DOHH2 (cell line): Measurements from ENCODE around the gene KIFC1.

Experiments
- H3F3A ChIP-seq: fragments of 200-600 bp; sonication (generic), shearing (Covaris generic); 2 replicates; pipeline ENCODE4 v1.6.0; 2016; ENCODE audit warnings: antibody characterized with exemption, mild to moderate bottlenecking; ENCODE audit not compliant: control insufficient read depth, insufficient read depth
- H3K27ac ChIP-seq: fragments of 200-600 bp; sonication (generic); 2 replicates; pipeline ENCODE4 v1.5.1; 2014; ENCODE audit warnings: low read depth, mild to moderate bottlenecking, low read length, moderate library complexity
- H3K27me3 ChIP-seq: fragments of 200-600 bp; sonication (generic); 2 replicates; pipeline ENCODE4 v1.6.1; 2014; ENCODE audit warnings: mild to moderate bottlenecking, low read length, mixed read lengths; ENCODE audit not compliant: control insufficient read depth
- H3K36me3 ChIP-seq: fragments of 200-600 bp; sonication (generic); 2 replicates; pipeline ENCODE4 v1.6.1; 2014; ENCODE audit warnings: mild to moderate bottlenecking, low read length, moderate library complexity, mixed read lengths; ENCODE audit not compliant: control insufficient read depth
- H3K4me1 ChIP-seq: fragments of 200-600 bp; sonication (generic); 2 replicates; pipeline ENCODE4 v1.6.1; 2014; ENCODE audit warnings: mild to moderate bottlenecking, low read length, mixed read lengths; ENCODE audit not compliant: control insufficient read depth
- H3K4me2 ChIP-seq: fragments of 200-600 bp; sonication (generic); 2 replicates; pipeline ENCODE4 v1.6.0; 2014; ENCODE audit warnings: mild to moderate bottlenecking, low read length, moderate library complexity
- H3K4me3 ChIP-seq: fragments of 200-600 bp; sonication (generic); 2 replicates; pipeline ENCODE4 v1.5.1; 2014; ENCODE audit warnings: mild to moderate bottlenecking, low read length, mixed read lengths
- H3K79me2 ChIP-seq: fragments of 200-600 bp; sonication (generic); 2 replicates; pipeline ENCODE4 v1.6.1; 2014; ENCODE audit warnings: mild to moderate bottlenecking, low read length, mixed read lengths; ENCODE audit not compliant: control insufficient read depth
- H3K9me2 ChIP-seq: fragments of 200-600 bp; sonication (generic); replicated peaks from 2 replicates; pipeline ENCODE4 v1.6.1; 2014; ENCODE audit warnings: mild to moderate bottlenecking, low read length, mixed read lengths; ENCODE audit not compliant: control insufficient read depth
- H3K9me3 ChIP-seq: fragments of 200-600 bp; sonication (generic); 2 replicates; pipeline ENCODE4 v1.6.1; 2014; ENCODE audit warnings: antibody characterized with exemption, low read length, mixed read lengths; ENCODE audit not compliant: control insufficient read depth, insufficient read depth
- H4K20me1 ChIP-seq: fragments of 200-600 bp; sonication (generic); 2 replicates; pipeline ENCODE4 v1.6.0; 2014; ENCODE audit warnings: low read depth, mild to moderate bottlenecking, antibody characterized with exemption, low read length, moderate library complexity; ENCODE audit not compliant: control insufficient read depth, insufficient read depth
- EZH2phosphoT487 ChIP-seq: fragments of 200-600 bp; sonication (generic); IDR thresholded peaks from 2 replicates; pipeline ENCODE4 v1.6.1; 2017; ENCODE audit warnings: borderline replicate concordance, mild to moderate bottlenecking, antibody characterized with exemption, low read length, moderate library complexity, mixed read lengths
- TF ChIP-seq, protein P1 (sequence below): fragments of 200-600 bp; sonication (generic); IDR thresholded peaks from one replicate; pipeline ENCODE4 v1.5.1; 2014; ENCODE audit warnings: antibody characterized with exemption, mild to moderate bottlenecking, low read depth, low read length; ENCODE audit not compliant: poor library complexity, severe bottlenecking

Gene KIFC1

DNA sequence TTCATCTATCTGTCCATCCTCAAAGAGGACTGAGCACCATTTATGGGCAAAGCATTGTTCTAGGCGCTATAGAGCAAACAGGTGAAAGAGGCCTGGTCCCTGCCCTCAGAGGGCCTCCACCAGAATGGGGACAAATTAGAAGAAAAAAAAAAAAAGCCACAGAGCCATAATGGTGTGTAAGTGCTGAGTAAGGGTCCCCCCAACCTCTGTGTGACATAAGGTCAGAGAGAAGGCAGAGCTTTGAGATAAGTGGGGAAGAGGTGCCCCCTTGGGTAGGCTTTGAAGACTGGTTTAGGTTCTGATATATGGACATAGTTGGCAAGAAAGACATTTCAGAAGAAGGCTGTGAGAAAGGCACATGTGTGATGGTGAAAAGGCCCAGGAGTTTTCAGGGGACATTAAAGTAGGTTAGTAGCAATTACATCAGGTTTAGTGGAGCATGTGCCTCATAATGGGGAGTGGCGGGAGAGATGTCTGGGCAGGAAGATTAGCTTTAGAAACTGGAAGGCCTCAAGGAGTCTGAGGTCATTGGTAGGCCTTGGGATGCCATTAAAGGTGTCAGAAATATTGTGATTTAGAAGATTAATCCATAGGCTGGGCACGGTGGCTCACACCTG lies 47.5 kb downstream of the KIFC1 start:
- no peak for TF ChIP-seq EZH2phosphoT487
- TF ChIP-seq, protein P1, sequence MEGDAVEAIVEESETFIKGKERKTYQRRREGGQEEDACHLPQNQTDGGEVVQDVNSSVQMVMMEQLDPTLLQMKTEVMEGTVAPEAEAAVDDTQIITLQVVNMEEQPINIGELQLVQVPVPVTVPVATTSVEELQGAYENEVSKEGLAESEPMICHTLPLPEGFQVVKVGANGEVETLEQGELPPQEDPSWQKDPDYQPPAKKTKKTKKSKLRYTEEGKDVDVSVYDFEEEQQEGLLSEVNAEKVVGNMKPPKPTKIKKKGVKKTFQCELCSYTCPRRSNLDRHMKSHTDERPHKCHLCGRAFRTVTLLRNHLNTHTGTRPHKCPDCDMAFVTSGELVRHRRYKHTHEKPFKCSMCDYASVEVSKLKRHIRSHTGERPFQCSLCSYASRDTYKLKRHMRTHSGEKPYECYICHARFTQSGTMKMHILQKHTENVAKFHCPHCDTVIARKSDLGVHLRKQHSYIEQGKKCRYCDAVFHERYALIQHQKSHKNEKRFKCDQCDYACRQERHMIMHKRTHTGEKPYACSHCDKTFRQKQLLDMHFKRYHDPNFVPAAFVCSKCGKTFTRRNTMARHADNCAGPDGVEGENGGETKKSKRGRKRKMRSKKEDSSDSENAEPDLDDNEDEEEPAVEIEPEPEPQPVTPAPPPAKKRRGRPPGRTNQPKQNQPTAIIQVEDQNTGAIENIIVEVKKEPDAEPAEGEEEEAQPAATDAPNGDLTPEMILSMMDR, result no peak
- Histone ChIP-seq H3K36me3 (peaks cover 65% of the 10 kb centered on the region), H3F3A (no peaks in the 10 kb centered on the region)

DNA sequence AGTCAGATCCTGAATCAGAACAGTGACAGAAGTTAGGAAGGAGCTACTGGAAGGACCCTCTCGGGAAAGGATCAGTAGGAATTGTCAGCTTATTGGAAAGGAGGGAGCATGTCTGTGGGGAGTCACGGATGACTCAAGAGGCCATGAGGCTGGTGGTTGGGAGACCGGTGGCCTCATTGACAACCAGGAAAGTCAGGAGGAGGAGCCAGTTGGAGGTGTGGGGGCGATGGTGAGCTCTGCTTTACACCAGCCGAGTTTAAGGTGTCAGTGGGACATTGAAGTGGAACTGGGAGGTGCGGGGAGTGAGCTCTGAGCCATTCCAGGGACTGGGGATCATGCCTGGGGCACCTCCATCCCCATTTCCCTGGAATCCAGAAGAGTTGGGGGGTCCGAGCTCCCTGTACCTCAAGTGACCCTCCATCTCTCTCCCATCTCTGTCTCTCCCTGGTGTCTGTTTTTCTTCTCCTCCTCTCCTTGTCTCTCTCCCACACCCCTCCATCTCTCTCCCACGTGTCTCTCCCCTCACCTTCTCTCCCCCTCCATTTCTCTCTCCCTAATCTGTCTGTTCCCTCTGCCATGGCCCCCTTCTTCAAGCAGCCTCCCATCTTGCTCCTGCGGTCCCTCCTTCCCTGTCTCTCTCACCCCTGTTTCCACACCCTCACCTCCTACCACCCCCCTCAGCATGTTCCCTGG lies 48.5 kb downstream of the KIFC1 start:
- Histone ChIP-seq H3K4me1 (no peaks in the 10 kb centered on the region), H3K9me3 (no peaks in the 10 kb centered on the region), H3F3A (0 out of 2 replicates have a peak, but pooled peaks cover 3% of the 10 kb centered on the region), H4K20me1 (no peaks in the 10 kb centered on the region), H3K4me3 (no peak overlapping the region), H3K36me3 (peaks cover 71% of the 10 kb centered on the region), H3K79me2 (no peaks in the 10 kb centered on the region), H3K27me3 (no peaks in the 10 kb centered on the region), H3K9me2 (no peaks in the 10 kb centered on the region), H3K4me2 (no peak overlapping the region), H3K27ac (no peak overlapping the region)
- no peak for TF ChIP-seq EZH2phosphoT487
- TF ChIP-seq, protein P1, result no peak

More for the DNA sequence above, 47.5 kb downstream of the KIFC1 start:
- H3K79me2 ChIP-seq, result no peaks in the 10 kb centered on the region
- no peak overlapping the region for H3K27ac ChIP-seq
- no peak overlapping the region for H3K4me3 ChIP-seq
- no peaks in the 10 kb centered on the region for H3K9me2 ChIP-seq
- H3K4me1 ChIP-seq, result no peaks in the 10 kb centered on the region
- no peaks in the 10 kb centered on the region for H4K20me1 ChIP-seq
- no peaks in the 10 kb centered on the region for H3K27me3 ChIP-seq
- H3K4me2 ChIP-seq, result no peak overlapping the region
- no peaks in the 10 kb centered on the region for H3K9me3 ChIP-seq

DNA sequence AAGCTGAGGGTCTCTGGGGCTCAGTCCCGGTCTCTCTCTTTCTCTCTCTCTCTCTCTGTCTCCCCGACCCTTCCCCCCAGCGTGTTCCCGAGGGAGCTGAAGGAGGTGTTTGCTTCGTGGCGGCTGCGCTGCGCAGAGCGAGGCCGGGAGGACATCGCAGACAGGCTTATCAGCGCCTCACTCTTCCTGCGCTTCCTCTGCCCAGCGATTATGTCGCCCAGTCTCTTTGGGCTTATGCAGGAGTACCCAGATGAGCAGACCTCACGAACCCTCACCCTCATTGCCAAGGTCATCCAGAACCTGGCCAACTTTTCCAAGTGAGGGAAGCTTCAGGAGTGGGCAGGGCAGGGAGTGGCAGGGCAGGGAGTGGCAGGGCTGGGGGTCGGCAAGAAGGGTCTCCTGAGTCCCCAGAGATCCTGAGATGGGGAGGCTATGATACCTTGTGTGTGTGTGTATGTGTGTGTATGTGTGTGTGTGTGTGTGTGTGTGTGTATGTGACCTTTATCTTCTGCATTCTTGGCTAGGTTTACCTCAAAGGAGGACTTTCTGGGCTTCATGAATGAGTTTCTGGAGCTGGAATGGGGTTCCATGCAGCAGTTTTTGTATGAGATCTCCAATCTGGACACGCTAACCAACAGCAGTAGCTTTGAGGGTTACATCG lies 49.2 kb downstream of the KIFC1 start:
- Histone ChIP-seq H3K79me2 (no peaks in the 10 kb centered on the region), H3K4me1 (no peaks in the 10 kb centered on the region), H3K9me2 (no peaks in the 10 kb centered on the region), H3F3A (0 out of 2 replicates have a peak, but pooled peaks cover 3% of the 10 kb centered on the region), H3K27me3 (no peaks in the 10 kb centered on the region), H3K4me3 (no peak overlapping the region), H3K9me3 (no peaks in the 10 kb centered on the region), H4K20me1 (no peaks in the 10 kb centered on the region), H3K36me3 (peaks cover 67% of the 10 kb centered on the region), H3K4me2 (no peak overlapping the region), H3K27ac (no peak overlapping the region)
- TF ChIP-seq EZH2phosphoT487, result no peak
- TF ChIP-seq, protein P1, result no peak
